HG03045 (cell line): ENCODE data around the gene PRKN.

Experiments used
- ATAC-seq: cut with Tn5 transposase; IDR thresholded peaks from one replicate; pipeline ENCODE4 v1.9.1; 2021; ENCODE audit warnings: mild to moderate bottlenecking, moderate library complexity; ENCODE audit not compliant: unreplicated experiment

PRKN gene

DNA sequence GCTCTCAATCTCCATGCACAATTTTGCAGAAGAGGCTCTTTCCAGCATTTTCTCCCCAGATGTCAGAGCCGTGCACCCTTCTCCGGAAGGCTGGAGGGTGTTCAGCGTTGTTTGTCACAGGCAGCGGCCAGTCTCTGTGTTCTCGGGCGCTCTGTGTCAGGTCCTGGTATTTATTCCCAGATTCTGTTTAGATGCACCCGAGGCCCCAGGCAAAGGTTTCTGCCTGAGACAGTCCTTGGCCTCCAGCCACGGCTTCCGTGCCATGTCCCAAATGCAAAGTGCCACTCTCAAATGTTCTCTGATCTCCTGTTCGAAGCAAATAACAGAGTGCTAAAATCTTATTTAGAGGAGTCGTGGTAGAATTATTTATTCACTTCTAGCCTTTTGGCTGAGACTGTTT, 1313.4 kb downstream of the PRKN start:
- ATAC-seq = no peak

DNA sequence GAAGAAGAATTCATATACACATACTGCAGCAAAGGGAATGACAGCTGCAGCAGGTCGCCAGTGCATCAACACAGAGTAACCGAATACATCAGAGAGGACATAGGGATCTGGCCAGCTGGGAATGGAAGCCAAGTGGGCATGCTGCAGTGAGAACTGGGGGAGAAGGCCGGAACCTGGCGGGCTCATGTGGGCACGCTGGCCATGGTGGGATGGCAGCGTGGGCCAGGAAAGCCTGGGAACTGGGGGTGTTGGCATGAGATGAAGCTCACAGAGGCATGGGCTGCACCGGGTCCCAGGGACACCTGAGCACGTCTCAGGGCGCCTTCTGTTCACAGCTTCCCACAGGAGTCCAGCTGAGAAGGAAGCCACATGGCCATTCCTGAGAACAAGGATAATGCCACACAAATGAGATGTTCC, 1314.2 kb downstream of the PRKN start:
- ATAC-seq = no peak

DNA sequence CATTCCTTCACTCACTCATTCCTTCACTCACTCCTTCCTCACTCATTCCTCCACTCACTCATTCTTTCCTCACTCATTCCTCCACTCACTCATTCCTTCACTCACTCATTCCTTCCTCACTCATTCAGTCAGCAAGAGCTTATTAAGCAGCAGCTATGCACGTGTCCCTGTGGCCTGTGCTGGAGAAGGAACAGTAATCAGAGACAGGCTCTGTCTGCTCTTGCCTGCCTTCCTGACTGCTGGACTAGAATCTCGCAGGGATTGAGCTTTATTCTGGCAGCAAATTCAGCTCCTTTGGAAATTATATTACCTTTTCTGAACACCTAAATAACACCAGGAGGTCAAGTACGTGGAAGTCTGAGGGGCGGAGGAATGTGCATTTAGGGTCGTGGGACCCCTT, 1314.8 kb downstream of the PRKN start:
- ATAC-seq = no peak

DNA sequence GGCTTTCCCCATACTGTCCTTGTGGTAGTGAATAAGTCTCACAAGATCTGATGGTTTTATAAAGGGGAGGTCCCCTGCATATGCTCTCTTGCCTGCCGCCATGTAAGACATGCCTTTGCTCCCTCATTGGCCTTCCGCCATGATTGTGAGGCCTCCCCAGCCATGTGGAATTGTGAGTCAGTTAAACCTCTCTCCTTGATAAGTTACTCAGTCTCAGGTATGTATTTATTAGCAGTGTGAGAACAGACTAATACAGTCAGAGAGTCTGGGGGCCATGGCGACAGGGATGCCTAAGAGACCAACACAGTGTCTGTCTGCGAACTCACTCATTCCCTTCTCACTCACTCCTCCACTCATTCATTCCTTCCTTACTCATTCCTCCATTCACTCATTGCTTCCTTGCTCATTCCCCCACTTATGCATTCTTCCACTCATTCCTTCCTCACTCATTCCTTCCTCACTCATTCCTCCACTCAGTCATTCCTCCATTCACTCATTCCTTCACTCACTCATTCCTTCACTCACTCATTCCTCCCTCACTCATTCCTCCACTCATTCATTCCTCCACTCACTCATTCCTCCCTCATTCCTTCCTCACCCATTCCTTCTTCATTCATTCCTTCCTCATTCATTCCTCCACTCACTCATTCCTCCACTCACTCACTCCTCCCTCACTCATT, 1316.2 kb downstream of the PRKN start:
- no peak for ATAC-seq

DNA sequence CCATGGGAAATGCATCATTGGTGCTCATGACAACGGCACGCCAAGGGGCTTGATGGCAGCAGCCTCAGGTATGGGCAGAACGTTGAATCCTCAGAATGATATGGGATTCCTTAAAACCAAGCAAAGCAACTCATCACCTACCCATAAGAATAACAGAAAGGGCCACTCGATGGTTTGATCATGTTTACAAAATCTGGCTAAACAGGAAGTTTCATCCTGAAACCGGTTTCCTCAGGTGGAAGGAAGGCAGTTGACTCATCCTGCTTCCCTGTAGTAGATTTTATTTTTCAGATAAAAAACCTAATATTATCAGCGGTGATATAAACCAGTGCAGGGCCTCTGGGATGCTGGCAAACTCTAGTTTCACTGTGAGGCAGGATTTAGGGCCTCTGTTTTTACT, 1316.8 kb downstream of the PRKN start:
- ATAC-seq = no peak

DNA sequence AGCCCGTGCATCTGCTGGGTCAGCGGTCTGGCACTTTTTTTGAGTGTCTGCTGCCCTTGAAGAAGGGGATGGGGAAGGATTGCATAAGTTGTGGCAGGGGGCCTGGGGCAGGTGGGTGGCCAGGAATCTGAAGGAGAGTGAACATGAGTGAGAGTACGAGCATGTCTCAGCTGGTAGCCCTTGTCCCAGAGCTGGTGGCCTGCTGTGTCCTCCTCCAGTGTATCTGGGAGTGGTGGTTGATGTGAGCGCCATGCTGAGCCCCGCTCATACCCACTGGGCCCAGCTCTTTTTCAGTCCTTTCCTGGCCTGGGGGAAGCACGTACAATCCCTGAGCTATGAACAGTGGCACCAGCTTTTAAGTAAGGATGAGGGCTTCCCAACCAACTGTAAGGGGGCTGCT, 1317.5 kb downstream of the PRKN start:
- no peak for ATAC-seq

DNA sequence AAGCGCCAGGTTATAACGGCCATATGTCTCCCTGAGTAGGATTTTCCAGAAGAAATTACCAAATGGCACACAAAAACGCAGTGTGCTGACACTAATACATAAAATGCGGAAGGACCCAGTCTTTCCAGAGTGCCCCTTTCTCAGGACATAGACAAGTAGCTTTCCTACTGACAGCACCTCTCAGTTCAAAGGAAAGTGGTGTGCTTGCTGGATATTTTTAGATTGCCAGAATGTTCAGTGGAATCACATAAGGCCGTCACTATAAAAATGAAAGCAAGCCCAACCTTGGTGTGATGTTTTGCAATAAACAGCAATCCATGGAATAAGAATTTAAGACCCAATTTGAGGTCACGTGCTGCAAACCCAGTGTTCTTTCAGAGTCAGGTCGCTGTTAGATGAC, 1318.2 kb downstream of the PRKN start:
- ATAC-seq = no peak

DNA sequence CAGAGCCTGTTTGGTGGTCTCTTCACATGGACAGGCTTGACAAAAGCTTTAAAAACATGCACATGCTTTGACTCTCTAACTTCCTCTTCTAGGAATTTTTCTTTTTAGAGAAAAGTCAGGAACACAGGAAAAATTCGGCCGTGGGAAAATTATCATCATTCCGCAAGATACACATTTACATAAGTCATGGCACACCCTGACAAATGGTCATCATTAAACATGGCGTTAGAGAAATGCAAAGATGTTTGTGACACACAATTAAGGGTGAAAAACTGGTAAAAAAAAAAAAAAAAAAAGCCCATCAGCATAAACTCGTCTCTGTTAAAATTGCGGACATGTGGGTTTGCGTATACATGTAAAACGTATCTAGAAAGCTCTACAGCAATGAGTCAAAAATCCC, 1319.5 kb downstream of the PRKN start:
- no peak for ATAC-seq

DNA sequence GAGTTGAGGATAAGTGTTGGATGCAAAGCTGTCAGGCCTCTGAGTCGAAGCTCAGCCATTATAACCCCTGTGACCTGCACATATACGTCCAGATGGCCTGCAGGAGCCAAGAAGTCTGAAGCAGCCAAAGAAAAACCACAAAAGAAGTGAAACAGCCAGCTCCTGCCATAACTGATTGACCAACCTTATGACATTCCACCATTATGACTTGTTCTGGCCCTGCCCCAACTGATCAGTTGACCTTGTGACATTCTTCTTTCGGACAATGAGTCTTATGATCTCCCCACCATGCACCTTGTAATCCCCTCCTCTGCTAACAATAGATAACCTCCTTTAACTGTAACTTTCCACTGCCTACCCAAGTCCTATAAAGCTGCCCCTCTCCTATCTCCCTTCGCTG, 1320.0 kb downstream of the PRKN start:
- ATAC-seq = no peak

DNA sequence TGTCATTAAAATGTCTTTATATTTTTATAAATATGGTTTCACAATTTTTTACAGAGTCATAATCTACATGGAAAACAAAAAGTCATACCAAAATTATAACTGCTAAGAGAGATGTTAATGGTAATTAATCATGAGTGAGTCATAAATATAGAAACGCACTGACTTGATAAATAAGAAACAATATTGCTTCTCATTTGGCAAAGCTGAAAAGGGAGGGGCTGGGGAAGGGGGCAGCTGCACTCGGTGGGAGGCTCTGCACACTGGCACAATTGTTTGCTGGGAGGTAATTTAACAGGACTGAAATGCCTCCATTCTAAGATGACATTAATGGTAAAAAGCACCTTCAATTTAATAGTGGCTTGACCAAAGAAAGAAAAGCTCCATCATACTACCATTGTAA, 1320.5 kb downstream of the PRKN start:
- no peak for ATAC-seq

DNA sequence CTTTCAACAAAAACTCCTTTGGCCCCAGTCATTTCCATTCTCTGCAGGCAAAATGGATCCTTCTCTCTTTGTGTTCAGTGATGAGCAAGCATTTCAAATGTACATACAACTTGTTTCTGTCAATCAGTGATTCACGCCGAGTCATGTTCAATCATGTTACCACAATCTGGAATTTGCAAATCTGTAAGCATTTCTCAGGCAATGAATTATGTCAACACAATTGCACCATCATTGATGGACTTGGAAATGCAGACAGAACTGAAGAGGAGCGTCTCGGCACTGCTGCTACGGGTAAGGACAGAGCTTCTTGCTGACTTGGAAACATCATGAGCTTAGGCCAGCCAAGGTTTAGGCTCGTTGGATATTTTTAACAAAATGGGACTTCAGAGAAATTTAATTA, 1320.9 kb downstream of the PRKN start:
- no peak for ATAC-seq

DNA sequence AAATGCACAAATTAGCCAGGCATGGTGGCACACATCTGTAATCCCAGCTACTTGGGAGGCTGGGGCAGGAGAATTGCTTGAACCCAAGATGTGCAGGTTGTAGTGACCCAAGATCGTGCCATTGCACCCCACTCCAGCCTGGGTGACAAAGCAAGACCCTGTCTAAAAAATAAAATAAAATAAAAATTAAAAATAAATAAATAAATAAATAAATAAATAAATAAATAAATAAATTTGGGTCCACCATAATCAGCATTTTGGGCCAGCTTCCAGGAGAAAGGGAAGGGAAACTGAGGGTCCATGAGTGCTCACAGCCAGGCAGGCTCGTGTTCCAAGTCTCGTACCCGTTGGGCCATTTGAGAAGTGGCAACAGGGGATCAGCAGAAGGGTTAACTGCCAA, 1322.1 kb downstream of the PRKN start:
- ATAC-seq = no peak

DNA sequence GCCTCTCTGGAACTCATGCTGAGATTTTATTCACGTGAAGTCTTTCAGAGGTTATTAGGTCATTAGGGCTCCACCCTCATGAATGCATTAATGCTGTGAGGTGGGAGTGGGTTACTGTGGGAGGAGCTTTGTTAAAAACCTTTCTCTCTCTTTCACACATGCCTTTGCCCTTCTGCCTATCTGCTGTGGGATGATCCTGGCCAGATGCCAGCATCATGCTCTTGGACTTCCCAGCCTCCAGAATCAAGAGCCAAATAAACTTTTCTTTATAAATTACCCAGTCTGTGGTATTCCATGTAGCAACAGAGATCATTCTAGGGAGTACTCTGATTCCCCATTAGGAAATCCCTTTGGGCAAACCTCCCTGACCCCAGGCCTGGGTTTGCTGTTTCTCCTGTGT, 1323.8 kb downstream of the PRKN start:
- no peak for ATAC-seq

DNA sequence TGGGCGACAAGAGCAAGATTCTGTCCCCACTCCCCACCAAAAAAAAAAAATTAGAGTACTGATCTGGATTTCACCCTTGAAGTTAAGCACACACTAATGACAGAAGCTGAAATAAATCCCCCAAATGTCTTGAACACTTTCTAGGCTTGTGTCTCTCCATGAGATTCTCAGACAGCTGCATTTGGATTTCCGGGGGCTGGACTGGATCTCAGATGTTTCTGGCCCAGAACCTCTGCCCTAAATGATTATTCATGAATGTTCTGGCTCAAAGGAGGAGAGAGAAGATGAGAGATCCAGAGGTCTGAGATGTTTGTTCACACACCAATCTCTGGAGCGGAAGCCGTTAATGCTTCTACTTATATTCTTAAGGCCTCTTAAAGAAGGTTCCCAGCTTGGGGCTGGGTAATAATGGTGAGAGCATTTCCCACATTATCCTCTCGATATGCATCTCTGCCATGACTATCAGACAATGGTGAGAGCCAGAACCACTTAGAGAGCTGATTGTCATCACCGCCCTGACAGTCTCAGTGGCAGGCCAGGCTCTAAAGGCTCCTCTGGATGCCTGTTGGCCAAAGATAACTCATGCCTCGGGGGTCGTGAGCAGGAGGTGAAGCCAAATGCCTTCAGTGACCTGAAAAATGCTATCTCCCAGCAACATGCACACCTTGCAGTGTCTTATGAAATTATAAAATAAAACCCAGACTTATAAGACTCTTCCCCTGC, 1325.8 kb downstream of the PRKN start:
- ATAC-seq = no peak

DNA sequence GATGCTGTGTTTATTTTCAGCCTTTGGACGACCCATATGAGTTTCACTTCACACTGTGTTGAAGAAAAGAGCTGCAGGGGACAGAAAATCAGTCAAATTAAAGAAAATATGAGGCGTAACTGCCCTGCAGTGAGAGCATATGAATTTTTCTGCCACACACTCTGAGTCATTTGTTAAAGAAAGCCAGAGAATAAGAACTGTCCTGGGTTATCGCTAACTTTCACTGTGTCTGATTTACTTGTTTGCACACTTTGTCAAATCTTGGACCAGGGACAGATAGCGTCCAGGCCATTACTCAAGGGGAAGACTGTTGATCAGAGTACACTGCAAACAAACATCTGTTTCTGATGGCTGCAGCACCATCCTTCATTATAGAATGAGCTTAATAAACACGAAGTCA, 1326.9 kb downstream of the PRKN start:
- no peak for ATAC-seq

DNA sequence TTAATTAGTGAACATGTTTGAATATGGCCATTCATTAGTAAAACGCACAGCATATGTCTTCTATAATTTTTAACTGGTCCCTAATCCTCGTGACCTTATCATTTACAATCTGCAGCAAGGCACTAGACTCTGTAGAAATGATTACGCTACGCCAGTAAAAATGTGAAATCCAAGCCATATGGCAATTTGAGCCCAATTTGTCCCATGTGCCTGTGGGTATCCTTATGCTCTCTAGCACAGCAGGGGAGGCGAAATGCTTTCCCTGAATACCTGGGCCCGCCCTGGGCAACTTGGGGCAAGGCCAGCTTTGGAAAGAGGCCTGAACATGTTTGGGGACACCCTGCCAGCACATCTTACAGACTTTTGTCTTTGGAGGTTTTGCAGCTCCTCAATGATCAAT, 1331.0 kb downstream of the PRKN start:
- no peak for ATAC-seq

DNA sequence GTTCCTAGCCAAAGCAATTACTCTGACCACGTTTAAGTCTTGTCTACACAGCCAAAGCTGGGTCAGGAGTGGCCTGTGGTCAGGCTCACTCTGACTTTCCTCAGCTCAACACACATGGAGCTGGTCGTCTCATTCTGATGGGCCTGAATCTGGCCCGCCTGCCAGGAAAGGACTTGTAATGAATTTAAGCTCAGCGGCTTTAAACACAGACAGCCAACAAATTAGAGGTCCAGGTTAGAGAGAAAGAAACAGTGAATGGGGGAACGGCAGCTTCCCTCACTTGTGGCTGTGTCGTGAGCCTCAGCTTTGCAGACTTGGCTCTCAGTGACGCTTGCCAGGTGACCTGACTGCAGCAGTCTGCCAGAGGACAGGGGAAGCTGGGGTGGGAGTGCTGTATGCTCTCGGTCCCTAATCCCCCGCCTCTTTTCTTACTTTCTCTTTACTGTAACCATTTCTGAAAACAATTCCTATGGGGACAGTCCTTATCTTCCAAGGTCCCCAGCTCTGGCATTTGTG, 1331.8 kb downstream of the PRKN start:
- ATAC-seq = no peak

DNA sequence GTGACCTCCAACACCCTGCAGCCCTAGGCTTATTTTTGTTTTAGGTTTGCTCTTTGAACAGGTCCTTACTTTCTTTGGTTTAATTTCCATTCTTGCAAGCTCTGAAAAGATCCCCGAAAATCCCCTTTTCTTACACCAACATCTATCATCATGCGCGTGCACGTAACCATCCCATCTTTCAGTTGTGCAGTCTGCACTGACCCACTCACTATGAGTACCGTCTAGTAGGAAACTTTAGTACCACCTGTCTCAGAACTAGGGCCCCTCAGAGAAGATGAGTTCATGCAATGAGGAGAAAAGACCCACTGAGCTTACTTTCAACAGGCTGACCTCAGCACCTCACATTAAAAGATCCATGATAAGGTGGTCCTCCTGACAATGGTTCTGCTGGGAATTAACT, 1333.1 kb downstream of the PRKN start:
- ATAC-seq = no peak

DNA sequence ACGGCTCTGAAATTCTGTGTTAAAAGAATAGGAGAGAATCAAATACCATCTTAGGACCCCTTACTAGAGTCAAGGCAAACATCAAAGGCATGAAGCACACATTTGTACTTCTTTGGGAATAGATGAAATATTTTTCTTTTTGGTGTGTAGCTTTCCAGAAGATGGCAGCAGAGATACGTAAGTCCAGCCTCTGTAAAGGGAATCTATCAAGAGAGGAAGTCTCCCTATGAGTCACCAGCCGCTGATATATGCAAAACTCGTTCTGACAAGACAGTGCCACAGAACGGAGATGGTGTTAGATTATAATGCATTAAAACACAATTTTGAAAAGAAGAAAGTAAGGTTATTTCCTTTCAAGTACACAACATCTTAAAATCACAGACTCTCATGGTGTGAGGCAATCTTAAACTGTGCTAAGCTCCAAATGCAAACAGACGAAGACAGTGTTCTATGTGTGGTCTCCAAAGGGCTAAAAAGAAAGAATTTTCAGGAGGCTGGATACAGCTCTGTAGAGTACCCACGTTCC, 1333.7 kb downstream of the PRKN start:
- ATAC-seq = peak; percentile 99

DNA sequence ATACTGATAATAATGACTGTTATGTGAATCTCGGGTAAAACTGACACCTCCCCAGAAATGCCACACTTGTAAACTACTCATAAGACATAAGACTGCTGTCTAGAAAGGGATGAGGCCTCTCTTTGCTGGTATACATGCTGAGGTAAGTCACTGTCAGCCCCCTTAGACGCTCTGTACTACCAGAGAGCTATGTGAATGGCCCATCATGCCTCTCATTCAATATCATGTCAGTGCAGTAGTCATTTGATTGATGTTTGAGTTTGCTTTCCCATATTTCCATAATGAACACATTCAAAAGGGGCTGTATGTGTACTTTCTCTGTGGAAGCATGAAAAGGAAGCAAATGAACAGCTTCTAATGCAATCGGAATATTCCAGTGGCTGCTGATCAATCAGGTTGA, 1334.3 kb downstream of the PRKN start:
- ATAC-seq = no peak

DNA sequence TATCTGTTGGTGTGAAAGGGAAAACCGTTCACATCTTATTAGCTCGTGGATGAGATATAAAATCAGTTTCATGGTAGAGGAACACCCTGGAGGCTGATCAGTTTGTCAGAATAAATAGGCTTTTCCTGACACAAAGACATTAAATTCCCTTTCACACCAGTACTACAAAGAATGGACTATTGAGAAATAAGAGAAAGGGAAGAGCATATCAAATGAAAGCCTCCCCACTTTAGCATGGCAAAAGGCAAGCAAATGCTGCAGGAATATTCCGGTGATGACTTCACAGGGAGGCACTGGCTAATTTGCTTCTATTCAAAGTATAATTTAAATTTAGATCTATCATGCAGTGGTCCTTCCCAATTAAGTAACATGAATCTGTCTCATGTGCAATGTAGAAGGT, 1337.8 kb downstream of the PRKN start:
- no peak for ATAC-seq

DNA sequence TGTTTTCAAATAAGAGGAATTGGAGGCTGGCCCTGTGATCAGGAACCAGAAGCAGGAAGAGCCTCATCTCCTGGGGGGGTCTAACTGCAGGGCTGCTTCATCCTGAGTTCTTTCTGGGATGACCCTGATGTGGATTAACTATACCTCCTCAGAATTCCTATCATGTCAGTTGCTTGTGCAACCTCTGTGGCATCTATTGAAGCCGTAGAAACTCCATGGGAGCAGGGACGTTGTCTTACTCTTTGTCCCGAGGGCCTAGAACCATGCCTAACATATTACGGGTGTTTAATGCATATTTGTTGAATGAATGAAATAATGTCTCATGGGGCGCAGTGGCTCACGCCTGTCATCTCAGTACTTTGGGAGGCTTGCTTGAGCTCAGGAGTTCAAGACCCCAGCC, 1343.6 kb downstream of the PRKN start:
- ATAC-seq = no peak
